Natural killer cell (primary cell): ENCODE measurements around the gene ADGB. TPM values are rescaled to one million over a fixed set of nuclear protein-coding genes. Genes with fewer than 3 reads are reported as not detected.

Experiments used
- ATAC-seq, 3 donors: fragments of 150-1000 bp in 2 of 3; fragments of 200-7000 bp in 1 of 3; cut with Tn5 transposase; 1 replicate in 1 of 3; 2 replicates in 2 of 3; pipeline ENCODE4 v1.10.0; 2021; ENCODE audit warnings: mild to moderate bottlenecking in 2 of 3, moderate library complexity in 2 of 3
- DNase-seq, 2 donors: peaks; one replicate each; pipeline versions ENCODE4 v3.0.0 to v3.0.0-alpha.2; 2013 to 2021; ENCODE audit warnings: mixed read lengths in 1 of 2
- H3K27ac ChIP-seq: one replicate; pipeline ENCODE4 v1.5.1; 2013; ENCODE audit warnings: mild to moderate bottlenecking, low read length
- H3K27me3 ChIP-seq: one replicate; pipeline ENCODE4 v1.6.1; 2013; ENCODE audit warnings: low read length; ENCODE audit not compliant: control insufficient read depth, insufficient read depth
- H3K36me3 ChIP-seq: one replicate; pipeline ENCODE4 v1.6.1; 2013; ENCODE audit warnings: low read length; ENCODE audit not compliant: control insufficient read depth, insufficient read depth
- H3K4me1 ChIP-seq: one replicate; pipeline ENCODE4 v1.6.1; 2013; ENCODE audit warnings: low read length; ENCODE audit not compliant: control insufficient read depth, insufficient read depth
- H3K4me3 ChIP-seq: one replicate; pipeline ENCODE4 v1.5.1; 2013; ENCODE audit warnings: low read length
- H3K9me3 ChIP-seq: one replicate; pipeline ENCODE4 v1.6.1; 2013; ENCODE audit warnings: low read length; ENCODE audit not compliant: control insufficient read depth, insufficient read depth
- H3K27ac Mint-ChIP-seq, 2 donors: one replicate each; pipeline ENCODE4 v1.8.0; 2022; ENCODE audit warnings: mild to moderate bottlenecking in 2 of 2, mixed read lengths in 2 of 2, moderate library complexity in 1 of 2
- H3K27me3 Mint-ChIP-seq, 2 donors: one replicate each; pipeline ENCODE4 v1.8.0; 2022; ENCODE audit warnings: low read depth in 2 of 2, mixed read lengths in 2 of 2
- H3K36me3 Mint-ChIP-seq: one replicate; pipeline ENCODE4 v1.8.0; 2022; ENCODE audit warnings: mixed read lengths
- H3K4me1 Mint-ChIP-seq, 2 donors: one replicate each; pipeline ENCODE4 v1.8.0; 2022; ENCODE audit warnings: mixed read lengths in 2 of 2
- H3K4me3 Mint-ChIP-seq: one replicate; pipeline ENCODE4 v1.8.0; 2022; ENCODE audit warnings: mild to moderate bottlenecking, moderate library complexity, mixed read lengths
- H3K9me3 Mint-ChIP-seq, 2 donors: one replicate each; pipeline ENCODE4 v1.8.0; 2022; ENCODE audit warnings: mixed read lengths in 2 of 2
- WGBS: methylation state at CpG from one replicate; pipeline ENCODE4 v1.1.7; 2013; ENCODE audit warnings: missing lambda C conversion rate; ENCODE audit not compliant: insufficient coverage; 5-methylcytosine and 5-hydroxymethylcytosine counted together
- intact Hi-C: fragments of 100-400 bp; cut with micrococcal nuclease; formaldehyde crosslinking; loops from one replicate; pipeline ENCODE4 v1.14.2; 2022
- total RNA-seq, 4 donors: library from RNA; stranded (reverse); fragments of 120-200 nt in 1 of 4; gene quantifications; one replicate each; pipeline versions ENCODE4 v1.2.3 to v1.2.4, GENCODE V29; 2013 to 2022
- TF ChIP-seq, protein P1 (sequence below): fragments of 200-600 bp; IDR thresholded peaks from one replicate; pipeline ENCODE4 v1.8.0; 2022; ENCODE audit warnings: antibody characterized with exemption

Gene ADGB
- total RNA-seq, 3 donors from 2014 or later (not counting 1 experiment from before 2014, with no cell fraction given): not detected

DNA sequence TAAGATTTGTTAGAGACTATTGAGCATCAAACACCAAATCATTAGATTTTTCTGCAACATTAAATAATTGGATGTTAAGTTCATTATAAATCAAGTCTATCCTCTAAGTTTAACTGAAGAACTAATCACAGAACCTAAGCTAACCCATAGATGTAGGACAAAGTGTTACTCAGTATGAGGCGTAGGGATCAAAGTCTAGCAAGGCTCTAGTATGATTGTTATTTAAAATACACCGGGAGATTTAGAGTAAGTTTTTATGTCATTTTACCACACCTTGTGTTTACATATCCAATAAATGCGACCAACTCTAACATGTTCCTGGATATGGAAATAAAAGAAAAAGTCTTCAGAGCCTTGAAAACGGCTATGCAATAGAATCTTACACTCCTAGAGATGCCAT is 2.6 kb downstream of the ADGB start:
- WGBS: no CpG with 5 or more reads among the region's 4 CpGs
- no peak overlapping the region for H3K27ac ChIP-seq
- H3K9me3 ChIP-seq: no peaks in the 10 kb centered on the region
- Mint-ChIP-seq H3K27me3 (peaks cover 0 to 5% of the 10 kb centered on the region in 2 donors), H3K27ac (no peak overlapping the region), H3K4me3 (no peak overlapping the region), H3K4me1 (peaks cover 0 to 9% of the 10 kb centered on the region in 2 donors), H3K9me3 (peaks cover 2 to 6% of the 10 kb centered on the region in 2 donors), H3K36me3 (no peaks in the 10 kb centered on the region)
- ATAC-seq (no peak), DNase-seq (no peak)
- peaks cover 4% of the 10 kb centered on the region for H3K4me1 ChIP-seq
- intact Hi-C loops: no loop called here
- TF ChIP-seq, protein P1, sequence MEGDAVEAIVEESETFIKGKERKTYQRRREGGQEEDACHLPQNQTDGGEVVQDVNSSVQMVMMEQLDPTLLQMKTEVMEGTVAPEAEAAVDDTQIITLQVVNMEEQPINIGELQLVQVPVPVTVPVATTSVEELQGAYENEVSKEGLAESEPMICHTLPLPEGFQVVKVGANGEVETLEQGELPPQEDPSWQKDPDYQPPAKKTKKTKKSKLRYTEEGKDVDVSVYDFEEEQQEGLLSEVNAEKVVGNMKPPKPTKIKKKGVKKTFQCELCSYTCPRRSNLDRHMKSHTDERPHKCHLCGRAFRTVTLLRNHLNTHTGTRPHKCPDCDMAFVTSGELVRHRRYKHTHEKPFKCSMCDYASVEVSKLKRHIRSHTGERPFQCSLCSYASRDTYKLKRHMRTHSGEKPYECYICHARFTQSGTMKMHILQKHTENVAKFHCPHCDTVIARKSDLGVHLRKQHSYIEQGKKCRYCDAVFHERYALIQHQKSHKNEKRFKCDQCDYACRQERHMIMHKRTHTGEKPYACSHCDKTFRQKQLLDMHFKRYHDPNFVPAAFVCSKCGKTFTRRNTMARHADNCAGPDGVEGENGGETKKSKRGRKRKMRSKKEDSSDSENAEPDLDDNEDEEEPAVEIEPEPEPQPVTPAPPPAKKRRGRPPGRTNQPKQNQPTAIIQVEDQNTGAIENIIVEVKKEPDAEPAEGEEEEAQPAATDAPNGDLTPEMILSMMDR: no peak
- H3K27me3 ChIP-seq: no peaks in the 10 kb centered on the region
- H3K36me3 ChIP-seq: no peaks in the 10 kb centered on the region
- H3K4me3 ChIP-seq: no peak overlapping the region

- TF ChIP-seq, protein P1: no peak
Measured at GRCh38 chr6:146602526-146602925, 3.8 kb downstream of the ADGB start.

DNA sequence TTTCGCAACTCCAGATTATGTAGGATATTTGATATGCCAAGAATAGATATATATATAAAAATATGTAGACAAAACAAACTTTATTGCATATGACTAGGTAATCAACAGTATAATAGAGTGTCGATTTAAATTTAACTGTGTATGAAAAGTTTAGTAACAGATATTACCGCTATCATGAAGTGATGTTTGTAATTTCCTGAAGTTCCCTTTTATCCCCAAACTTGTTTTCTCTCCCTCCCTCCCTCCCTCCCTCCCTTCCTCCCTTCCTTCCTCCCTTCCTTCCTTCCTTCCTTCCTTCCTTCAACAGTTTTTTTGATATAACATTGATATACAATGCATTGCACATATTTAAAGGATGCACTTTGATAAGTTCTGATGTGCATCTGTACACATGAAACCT is 15.2 kb downstream of the ADGB start:
- intact Hi-C loops: no loop called here
- Histone ChIP-seq H3K4me1 (no peaks in the 10 kb centered on the region), H3K9me3 (no peaks in the 10 kb centered on the region), H3K36me3 (no peaks in the 10 kb centered on the region), H3K4me3 (no peak overlapping the region), H3K27ac (no peak overlapping the region), H3K27me3 (no peaks in the 10 kb centered on the region)
- no CpG with 5 or more reads among the region's 3 CpGs for WGBS
- H3K27ac Mint-ChIP-seq: no peak overlapping the region
- H3K4me3 Mint-ChIP-seq: no peak overlapping the region
- H3K36me3 Mint-ChIP-seq: no peaks in the 10 kb centered on the region
- H3K9me3 Mint-ChIP-seq: peaks cover 9 to 13% of the 10 kb centered on the region in 2 donors
- no peak for ATAC-seq
- no peaks in the 10 kb centered on the region for H3K27me3 Mint-ChIP-seq
- no peaks in the 10 kb centered on the region for H3K4me1 Mint-ChIP-seq
- TF ChIP-seq, protein P1: no peak
- DNase-seq: no peak

More at GRCh38 chr6:146602526-146602925, 3.8 kb downstream of the ADGB start:
- H3K4me1 ChIP-seq: peaks cover 4% of the 10 kb centered on the region
- H3K36me3 Mint-ChIP-seq: no peaks in the 10 kb centered on the region
- peaks cover 0 to 5% of the 10 kb centered on the region in 2 donors for H3K27me3 Mint-ChIP-seq
- 92% methylated on average over 4 of the region's 6 CpGs for WGBS
- no peak overlapping the region for H3K4me3 Mint-ChIP-seq
- no peak for ATAC-seq
- H3K36me3 ChIP-seq: no peaks in the 10 kb centered on the region
- peaks cover 0 to 9% of the 10 kb centered on the region in 2 donors for H3K4me1 Mint-ChIP-seq
- H3K9me3 ChIP-seq: no peaks in the 10 kb centered on the region
- peaks cover 2 to 6% of the 10 kb centered on the region in 2 donors for H3K9me3 Mint-ChIP-seq
- intact Hi-C loops: no loop called here
- no peaks in the 10 kb centered on the region for H3K27me3 ChIP-seq
- no peak overlapping the region for H3K27ac Mint-ChIP-seq
- no peak for DNase-seq
- H3K4me3 ChIP-seq: no peak overlapping the region
- no peak overlapping the region for H3K27ac ChIP-seq

- DNase-seq: no peak
- WGBS: 81% methylated on average over 1 of the region's 2 CpGs
- intact Hi-C loops: no loop called here
- no peaks in the 10 kb centered on the region for H3K4me1 Mint-ChIP-seq
- H3K27ac Mint-ChIP-seq: no peak overlapping the region
- peaks cover 7 to 11% of the 10 kb centered on the region in 2 donors for H3K9me3 Mint-ChIP-seq
- no peak for ATAC-seq
- no peaks in the 10 kb centered on the region for H3K27me3 ChIP-seq
- no peaks in the 10 kb centered on the region for H3K36me3 ChIP-seq
- no peaks in the 10 kb centered on the region for H3K27me3 Mint-ChIP-seq
- no peak overlapping the region for H3K4me3 ChIP-seq
- no peaks in the 10 kb centered on the region for H3K4me1 ChIP-seq
- TF ChIP-seq, protein P1: no peak
- H3K27ac ChIP-seq: no peak overlapping the region
- H3K4me3 Mint-ChIP-seq: no peak overlapping the region
- H3K36me3 Mint-ChIP-seq: peaks cover 5% of the 10 kb centered on the region
- H3K9me3 ChIP-seq: peaks cover 5% of the 10 kb centered on the region
Measured at GRCh38 chr6:146620655-146621054, 21.9 kb downstream of the ADGB start.
